Prostate gland (tissue), 2 donors: ENCODE data around the gene PTRH1.
"Not testable (repeated sequence)": the region's sequence is repeated elsewhere in the genome, so short reads cannot be mapped to it uniquely, and the experiment has no call there.

Source experiments
- POLR2A ChIP-seq: fragments of 450-650 bp; IDR thresholded peaks from one replicate; pipeline ENCODE4 v1.6.1; 2016; ENCODE audit warnings: antibody characterized with exemption, mild to moderate bottlenecking
- POLR2AphosphoS5 ChIP-seq: sonication (generic); formaldehyde crosslinking; IDR thresholded peaks from one replicate; pipeline ENCODE4 v1.6.1; 2017; ENCODE audit warnings: antibody characterized with exemption
- TF ChIP-seq, protein P1 (sequence below), 4 experiments: fragments of 200-600 bp in 2 of 4; fragments of 450-650 bp in 2 of 4; sonication (generic) in 2 of 4; IDR thresholded peaks; 1 replicate in 3 of 4; 2 replicates in 1 of 4; pipeline ENCODE4 v1.5.1; 2016 to 2019; ENCODE audit warnings: antibody characterized with exemption in 4 of 4, mild to moderate bottlenecking in 2 of 4, moderate library complexity in 2 of 4

DNA sequence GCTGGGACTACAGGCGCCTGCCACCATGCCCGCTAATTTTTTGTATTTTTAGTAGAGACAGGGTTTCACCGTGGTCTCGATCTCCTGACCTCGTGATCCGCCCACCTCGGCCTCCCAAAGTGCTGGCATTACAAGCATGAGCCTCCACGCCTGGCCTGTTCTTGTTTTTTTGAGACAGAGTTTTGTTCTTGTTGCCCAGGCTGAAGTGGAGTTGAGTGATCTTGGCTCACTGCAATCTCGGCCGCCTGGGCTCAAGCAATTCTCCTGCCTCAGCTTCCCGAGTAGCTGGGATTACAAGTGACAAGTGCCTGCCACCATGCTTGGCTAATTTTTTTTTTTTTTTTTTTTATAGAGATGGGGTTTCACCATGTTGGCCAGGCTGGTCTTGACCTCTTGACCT, 41.3 kb upstream of the PTRH1 start:
- TF ChIP-seq POLR2A, POLR2AphosphoS5: not testable (repeated sequence)
- TF ChIP-seq, protein P1, sequence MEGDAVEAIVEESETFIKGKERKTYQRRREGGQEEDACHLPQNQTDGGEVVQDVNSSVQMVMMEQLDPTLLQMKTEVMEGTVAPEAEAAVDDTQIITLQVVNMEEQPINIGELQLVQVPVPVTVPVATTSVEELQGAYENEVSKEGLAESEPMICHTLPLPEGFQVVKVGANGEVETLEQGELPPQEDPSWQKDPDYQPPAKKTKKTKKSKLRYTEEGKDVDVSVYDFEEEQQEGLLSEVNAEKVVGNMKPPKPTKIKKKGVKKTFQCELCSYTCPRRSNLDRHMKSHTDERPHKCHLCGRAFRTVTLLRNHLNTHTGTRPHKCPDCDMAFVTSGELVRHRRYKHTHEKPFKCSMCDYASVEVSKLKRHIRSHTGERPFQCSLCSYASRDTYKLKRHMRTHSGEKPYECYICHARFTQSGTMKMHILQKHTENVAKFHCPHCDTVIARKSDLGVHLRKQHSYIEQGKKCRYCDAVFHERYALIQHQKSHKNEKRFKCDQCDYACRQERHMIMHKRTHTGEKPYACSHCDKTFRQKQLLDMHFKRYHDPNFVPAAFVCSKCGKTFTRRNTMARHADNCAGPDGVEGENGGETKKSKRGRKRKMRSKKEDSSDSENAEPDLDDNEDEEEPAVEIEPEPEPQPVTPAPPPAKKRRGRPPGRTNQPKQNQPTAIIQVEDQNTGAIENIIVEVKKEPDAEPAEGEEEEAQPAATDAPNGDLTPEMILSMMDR (IDR thresholded peaks at IDR 0.05), result not testable (repeated sequence)
